HG03039 (cell line): ENCODE measurements around the gene ADAP1.
"Not testable (repeated sequence)": the region's sequence is repeated elsewhere in the genome, so short reads cannot be mapped to it uniquely, and the experiment has no call there.

ENCODE experiments used
- ATAC-seq: cut with Tn5 transposase; IDR thresholded peaks from one replicate; pipeline ENCODE4 v1.9.1; 2021; ENCODE audit warnings: mild to moderate bottlenecking, moderate library complexity; ENCODE audit not compliant: unreplicated experiment

The ADAP1 gene

DNA sequence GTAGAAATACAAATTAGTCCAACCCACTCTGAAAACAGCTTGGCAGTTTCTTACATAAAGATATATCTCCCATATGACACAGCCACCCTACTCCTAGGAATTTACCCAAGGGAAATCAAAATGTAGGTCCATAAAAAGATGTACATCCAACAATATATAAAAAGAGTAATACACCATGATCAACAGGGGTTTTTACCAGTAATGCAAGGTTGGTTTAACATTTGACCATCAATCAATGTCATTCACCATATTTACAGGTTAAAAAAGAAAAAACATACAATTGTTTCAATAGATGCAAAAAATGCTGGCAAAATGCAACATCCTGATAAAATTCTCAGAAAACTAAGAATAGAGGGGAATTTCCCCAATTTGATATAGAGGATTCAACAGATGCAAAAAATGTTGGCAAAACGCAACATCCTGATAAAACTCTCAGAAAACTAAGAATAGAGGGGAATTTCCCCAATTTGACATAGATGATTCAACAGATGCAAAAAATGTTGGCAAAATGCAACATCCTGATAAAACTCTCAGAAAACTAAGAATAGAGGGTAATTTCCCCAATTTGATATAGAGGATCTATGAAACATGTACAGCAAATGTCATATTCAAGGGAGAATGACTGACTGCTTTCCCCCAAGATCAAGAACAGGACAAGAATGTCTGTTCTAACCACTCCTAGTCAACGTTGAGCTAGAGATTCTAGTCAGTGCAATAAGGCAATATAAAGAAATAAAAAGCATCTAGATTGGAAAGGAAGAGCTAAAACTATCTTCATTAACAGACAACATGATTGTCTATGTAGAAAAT, 13.7 kb downstream of the ADAP1 start:
- ATAC-seq, result no peak

DNA sequence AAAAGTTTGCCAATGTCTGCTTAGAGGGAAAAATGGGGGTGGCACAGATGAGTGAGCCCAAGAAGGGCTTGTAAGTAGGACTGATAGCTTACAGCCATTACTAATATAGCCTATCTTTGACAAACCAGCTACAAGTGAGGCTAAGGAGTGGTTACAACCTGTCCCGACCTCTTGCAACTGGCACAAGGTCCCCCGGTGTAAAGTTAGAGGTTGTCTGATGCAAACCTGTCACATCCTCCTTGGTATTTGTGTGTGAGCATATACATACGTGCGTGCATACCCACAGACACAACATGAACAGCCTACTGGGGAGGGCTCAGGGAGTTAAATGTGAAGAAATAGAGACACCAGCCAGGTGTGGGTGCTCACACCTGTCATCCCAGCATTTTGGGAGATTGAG, 14.6 kb downstream of the ADAP1 start:
- ATAC-seq, result no peak

DNA sequence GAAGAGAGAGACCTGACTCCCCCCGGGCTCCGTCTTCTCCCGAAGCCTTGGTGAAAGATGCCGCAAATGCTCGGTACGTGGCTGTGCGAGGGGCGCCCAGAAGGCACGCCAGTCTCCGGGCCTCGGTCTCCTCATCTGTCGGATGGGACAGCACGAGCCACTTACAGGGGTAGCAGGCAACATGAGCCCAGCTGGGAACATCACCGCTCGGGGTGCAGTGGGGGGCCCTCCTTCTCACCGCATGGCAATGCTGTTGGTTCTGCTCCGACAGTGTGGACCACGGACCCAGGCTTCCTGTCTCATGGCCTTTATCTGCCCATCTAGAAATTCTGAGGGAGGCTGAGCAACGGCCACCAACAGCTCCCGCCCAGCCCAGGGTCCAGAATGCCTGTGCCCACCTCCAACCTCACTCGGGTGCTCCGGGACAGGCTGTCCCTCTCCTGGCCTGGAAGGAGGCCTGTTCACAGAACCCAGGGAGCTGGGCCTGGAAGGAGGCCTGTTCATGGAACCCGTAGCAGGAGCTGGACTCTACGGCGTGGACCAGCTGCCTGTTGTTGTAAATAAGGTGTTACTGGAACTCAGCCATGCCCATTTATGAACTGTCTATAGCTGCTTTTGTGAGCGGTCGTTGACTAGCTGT, 15.8 kb downstream of the ADAP1 start:
- no peak for ATAC-seq

DNA sequence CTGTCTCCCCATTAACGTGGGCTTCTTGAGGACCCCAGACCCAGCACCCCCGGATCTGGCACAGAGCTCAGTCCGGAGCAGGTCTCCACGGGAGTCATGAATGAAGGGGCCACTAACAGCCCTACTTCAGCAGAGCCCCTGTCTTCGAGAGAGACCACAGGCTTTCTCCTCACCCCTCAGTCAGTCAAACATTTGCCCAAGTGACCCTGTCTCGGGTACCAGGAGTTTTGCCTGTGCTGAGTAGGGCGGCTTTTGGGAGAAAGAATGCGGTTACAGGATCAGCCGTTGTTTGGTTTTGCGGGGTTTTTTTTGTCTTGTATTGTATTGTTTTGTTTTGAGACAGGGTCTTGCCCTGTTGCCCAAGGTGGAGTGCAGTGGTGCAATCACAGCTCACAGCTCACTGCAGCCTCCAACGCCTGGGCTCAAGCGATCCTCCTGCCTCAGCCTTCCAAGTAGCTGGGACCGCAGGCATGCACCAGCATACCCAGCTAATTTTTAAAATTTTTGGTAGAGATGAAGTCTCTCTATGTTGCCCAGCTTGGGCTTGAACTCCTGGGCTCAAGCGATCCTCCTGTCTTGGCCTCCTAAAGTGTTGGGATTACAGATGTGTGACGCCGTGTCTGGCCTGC, 16.5 kb downstream of the ADAP1 start:
- ATAC-seq, result no peak

DNA sequence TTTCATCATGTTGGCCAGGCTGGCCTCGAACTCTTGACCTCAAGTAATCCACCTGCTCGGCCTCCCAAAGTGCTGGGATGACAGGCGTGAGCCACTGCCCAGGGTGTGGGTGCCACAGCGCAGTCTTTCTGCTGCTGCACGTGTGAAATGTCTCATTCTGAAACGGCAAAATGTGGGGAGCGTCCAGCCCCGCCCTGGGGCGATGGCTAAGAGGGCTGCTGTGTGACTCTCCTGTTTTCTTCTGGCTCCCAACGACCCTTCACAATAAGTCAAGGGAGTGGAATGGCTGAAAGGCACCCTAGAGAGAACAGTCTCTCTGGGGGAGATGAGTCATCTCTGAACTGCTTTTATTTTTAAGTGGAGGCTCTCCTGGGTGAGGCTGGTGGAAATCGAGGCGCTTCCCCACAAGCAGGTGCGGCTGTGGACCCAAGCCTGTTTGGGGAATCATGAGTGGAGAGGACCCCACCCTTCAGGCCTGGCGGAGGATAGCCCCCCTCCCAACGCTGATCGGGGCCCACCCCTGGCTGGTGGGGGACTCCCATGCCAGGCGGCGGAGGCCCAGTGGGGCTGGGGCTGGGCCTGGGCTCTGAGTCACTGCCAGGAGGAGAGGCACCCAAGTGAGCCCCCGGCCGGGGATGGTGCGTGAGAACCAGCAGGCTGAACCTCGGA, 18.0 kb downstream of the ADAP1 start:
- peak; percentile 64 for ATAC-seq

DNA sequence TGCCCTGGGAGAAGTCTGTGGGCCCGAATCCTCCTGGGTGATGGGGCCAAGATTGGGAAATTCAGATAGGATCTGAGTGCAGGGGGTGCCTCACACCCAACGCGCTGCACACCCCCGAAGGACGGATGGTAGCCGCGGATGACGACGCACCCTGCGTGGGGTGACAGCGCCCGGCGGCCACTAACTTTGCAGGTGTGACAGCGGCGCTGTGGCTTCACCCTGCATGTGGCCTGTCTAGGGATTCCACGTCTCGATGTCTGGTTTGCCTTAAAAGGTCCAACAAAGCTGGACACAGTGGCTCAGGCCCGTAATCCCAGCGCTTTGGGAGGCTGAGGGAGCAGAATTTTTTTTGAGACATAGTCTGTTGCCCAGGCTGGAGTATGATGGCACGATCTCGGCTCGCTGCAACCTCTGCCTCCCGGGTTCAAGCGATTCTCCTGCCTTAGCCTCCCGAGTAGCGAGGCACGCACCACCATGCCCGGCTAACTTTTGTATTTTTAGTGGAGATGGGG, 18.6 kb downstream of the ADAP1 start:
- no peak for ATAC-seq

DNA sequence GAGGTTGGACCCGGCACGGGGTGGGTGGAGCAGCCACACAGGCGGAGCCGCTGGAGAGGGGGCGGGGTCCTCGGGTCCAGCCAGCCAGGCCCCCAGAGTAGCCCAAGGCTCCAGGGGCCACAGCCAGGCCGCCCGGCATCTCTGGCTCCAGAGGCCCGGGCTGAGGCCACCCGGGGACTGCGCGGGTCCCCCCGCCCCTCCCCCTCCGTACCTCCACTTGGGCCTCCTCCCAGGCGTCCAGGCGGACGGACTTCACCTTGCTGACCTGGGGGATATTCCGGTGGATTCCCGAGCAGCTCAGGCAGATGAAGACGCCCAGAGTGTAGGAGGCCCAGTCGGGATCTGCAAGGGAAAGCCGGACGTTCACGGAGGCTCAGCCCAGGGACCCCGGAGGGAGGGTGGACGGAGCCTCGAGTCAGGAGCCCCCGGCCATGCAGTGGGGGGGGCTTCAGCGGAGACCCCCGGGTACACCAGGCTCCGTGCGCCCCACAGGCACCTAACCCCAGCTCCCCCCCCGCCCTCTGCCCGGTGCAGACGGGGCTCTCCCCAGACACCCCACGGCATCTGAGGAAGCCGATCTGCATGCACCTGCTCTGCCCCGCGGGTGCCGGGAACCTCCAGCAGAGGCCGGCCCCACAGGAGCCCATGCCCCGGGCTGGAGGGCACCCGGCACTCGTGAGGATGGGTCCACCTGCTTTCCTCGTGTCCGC, 19.2 kb downstream of the ADAP1 start:
- ATAC-seq, result no peak

DNA sequence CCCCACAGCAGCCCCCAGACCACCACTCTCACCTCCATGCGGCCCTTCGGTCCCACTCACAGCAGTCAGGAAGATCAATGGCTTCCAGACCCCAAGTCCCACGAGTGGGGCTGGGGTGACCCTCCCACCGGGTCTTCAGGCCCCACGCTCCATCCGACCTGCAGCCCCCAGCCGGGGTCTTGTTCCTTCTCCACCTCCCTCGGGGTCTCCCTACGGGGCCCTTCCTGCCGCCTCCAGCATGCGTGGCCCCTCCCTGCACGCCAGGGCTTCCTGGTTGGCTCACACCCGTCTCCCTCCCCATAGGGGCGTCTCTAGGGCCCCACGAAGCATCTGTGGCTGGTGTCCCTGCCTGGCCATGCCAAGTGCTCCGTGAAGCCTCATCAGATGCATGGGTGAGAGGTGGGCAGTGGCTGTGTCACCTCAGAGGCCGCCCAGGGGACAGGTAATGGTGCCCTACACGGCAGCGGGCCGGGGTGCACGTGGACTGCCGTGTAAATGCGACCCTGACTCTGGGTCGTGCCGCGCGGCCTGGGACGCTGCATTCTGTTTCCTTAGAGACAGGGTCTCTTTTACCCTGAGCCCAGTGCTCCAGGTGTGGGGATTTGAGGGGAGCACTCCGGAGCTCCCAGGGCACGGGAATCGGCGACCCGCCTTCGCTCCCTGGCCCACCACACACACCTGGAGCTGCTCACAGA, 19.9 kb downstream of the ADAP1 start:
- ATAC-seq, result no peak

DNA sequence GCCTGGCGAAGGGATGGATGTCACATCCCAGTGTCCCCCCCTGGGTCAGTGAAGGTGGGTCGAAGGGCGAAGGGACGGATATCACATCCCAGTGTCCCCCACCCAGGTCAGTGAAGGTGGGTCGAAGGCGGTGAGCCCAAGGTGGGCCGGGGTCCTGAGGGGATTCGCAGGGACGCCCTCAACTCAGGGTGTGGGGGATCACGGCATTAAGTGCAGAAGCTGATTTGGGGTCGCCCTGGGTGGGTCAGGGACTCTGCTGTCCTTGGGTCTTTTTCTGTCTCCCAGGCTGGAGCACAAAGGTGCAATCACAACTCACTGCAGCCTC, 21.9 kb downstream of the ADAP1 start:
- ATAC-seq, result no peak

DNA sequence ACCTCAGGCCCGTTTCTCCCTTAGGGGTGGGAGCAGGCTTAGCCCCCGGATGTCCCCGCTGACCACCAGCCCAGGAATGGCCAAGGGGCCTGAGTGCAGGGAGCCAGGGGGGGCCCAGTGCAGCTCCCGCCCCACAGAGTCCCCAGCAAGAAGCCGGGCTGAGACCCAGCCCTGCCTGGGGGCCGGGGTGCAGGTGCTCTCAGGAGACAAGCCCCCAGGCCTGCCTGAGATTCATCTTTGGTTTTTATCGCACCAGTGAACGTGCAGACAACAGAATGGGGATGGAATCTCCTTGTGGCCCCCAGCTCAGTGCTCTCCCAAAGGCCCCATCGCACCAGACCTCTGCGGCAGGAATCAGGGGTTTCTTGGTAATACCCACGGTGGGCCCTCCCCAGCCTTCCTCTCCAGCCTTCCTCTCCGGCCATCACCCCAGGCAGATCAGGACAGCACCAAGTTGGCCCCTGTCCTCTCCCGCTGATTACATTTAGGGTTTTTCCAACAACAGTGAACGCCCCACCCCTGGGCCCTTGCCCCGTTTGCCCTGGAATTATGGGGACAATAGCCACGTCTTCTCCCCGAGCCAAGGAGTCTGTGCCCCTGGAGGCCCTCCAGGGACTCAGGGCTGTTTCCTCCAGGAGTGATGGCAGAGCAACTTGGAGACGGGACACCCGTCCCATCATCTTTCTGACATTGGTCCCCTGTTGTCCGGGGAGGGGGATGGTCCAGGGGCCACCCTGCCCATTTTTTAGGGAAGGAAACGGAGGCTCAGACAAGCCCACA, 22.4 kb downstream of the ADAP1 start:
- ATAC-seq, result no peak

DNA sequence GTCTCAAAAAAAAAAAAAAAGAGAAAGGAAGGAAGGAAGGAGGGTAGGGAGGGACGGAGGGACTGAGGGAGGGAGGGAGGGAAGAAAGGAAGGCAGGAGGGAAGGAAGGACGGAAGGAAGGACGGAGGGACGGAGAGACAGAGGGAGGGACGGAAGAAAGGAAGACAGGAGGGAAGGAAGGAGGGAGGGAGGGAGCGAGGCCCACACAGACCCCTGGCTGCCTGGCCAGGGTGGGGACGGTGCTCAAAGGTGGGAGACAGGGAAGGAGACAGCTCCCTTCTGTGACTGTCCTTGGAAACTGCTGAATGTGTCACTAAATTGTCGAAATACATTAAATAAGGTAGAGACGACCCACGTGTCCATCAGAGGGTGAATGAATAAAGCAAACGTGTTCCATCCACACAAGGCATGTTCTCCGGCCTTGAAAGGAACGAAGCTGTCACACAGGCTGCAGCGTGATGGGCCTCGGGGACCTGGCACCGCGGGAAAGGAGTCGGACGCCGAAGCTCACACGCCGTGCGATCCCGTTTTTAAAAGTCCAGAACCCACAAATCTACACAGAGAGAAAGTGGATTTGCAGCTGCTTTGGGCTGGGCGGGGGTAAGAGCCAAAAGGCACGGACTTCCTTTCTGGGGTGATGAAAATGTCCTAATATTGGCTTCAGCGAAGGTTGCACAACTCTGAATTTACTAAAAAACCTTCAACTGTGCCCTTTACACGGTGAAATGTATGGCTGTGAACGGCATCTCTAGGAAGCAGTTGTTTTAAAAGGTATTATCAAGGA, 23.3 kb downstream of the ADAP1 start:
- ATAC-seq, result no peak

DNA sequence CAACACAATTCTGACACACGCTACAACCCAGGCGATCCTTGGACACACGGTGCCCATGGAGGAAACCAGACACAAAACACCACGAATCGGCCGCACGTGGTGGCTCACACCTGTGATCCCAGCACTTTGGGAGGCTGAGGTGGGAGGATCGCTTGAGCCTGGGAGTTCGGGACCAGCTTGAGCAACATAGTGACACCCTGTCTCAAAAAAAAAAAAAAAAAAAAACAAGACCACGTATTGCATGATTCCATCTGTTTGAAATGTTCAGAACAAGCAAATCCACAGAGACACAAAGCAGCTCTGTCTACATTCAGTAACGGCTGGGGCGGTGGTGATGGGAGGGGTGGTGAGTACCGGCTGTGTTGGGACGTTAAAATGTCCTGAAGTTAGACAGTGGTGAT, 25.2 kb downstream of the ADAP1 start:
- no peak for ATAC-seq

DNA sequence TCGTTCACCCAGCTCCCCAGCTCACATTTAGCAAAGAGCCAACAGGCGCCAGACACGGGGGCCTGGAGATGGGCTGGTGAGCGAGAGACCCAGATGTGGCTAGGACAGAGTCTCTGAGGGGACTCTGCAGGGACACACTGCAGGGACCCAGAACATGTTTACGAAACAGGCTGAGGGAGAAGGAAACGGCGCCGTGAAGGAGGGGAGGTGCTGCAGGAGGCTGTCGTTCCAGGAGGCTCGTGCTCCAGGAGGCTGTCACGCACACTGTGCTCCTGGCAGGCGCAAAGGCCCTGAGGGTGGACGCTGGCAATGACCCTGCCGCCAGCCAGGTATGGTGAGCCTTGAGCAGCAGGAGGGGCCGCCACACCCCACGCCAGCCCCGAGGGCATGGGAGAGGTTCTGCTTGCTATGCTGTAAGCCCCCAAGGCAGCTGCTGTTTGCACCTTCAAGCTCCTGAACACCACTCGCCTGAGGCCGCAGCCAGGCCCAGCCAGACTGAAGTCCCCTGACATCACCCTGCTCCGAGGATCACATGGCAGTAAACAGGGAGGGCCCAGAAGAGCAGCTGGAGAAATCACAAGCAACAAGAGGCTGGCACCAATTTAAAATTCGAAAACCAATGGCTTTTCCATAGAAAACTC, 27.3 kb downstream of the ADAP1 start:
- no peak for ATAC-seq

DNA sequence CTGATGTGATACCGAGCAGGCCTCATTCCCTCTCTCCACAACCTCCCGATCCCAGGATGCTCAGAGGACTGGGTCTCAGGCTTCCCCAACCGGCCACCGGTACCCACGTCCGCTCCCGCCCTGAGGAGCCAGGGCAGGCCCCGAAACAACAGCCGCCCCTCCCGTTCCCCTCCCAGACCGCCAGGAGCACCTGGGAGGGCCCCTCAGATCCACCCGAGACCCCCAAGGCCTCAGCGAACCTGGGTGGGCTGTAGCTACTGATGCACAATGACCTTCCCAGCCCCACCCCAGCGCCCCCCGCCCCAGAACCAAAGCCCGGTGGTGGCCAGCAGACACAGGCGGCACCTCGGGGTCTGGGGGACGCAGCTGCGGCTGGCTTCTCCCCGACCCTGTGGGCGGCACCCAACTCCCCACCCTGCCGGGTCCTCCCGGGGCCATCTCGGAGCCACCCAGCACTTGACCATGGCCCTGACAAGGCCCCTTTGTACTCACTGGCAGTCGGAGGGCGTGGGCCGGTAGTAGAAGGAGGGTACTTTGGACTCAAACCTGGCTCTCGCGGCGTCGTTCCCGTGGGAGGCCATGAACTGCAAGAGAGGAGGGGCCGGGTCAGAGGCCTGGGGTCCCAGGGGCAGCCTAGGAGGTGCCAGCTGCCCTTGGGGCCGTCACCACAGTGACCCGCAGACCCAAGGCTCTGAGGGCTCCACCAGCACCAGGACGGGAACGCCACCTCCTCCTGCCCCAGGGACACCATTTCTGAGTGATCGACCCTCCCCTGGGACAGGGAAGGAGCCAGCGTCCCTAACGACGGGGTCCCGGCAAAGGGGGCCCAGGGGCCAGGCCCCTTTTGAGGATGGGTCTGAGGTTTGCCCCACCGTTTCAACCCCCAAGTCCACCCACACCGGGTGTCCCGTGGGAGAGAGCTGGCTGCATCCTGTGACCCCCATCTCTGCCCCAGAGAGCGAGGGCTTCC, 28.1 kb downstream of the ADAP1 start:
- ATAC-seq, result no peak

DNA sequence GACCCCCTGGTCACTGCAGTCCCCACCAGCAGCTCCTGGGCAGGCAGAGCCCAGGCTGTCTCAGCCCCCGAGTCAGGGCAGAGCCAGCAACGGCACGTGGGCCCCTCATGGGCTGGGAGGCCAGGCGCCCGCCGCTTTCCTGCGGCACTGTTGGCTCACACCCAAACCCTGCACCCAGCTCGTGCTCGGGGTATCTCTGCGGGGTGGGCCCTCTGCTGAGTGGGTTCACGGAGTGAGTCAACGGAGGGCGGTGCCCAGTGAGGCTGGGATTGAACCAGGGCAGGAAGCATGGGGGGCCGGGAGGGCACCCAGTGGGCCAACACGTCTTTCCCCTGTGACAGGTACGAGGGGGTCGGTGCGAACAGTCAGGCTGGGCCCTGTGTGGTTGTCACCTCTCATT, 28.9 kb downstream of the ADAP1 start:
- ATAC-seq, result no peak

DNA sequence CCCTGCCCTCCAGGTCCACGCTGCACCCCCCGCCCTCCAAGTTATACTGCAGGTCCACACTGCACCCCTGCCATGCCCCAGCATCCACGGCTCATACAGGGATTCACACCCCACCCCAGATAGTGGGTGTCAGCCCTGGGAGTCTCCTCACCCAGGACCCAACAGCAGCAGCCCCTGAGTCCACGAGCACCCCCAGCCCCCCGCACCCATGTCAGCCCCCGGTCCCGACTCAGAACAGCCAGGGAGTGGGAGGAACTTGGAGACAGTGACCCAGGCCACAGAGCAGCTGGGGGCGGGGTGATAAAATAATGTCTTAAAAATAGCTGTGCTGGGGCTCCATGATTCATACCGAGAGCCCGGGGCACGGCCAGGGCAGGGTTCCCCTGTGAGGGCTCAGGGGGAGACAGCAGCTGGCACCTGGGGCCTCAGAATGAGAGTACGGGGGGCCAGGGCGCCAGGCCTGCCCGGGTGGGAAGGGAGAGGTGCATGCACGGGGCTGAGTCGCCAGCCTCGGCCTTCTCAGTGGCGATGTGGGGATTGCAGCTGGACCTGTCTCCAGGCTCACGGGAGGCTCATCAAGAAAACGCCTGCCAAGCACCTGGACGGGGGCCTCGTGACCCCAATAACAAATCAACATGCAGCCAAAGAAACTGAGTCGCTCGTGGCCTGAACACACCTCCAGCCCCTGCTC, 29.8 kb downstream of the ADAP1 start:
- ATAC-seq, result peak; percentile 30

DNA sequence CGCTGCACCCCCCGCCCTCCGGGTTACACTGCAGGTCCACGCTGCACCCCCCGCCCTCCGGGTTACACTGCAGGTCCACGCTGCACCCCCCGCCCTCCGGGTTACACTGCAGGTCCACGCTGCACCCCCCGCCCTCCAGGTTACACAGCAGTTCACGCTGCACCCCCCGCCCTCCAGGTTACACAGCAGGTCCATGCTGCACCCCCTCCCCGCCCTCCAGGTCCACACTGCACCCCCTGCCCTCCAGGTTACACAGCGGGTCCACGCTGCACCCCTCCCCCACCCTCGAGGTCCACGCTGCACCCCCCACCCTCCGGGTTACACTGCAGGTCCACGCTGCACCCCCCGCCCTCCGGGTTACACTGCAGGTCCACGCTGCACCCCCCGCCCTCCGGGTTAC, 30.4 kb downstream of the ADAP1 start:
- ATAC-seq, result not testable (repeated sequence)
